ENCODE results near the gene CDKN2AIP.

DNA sequence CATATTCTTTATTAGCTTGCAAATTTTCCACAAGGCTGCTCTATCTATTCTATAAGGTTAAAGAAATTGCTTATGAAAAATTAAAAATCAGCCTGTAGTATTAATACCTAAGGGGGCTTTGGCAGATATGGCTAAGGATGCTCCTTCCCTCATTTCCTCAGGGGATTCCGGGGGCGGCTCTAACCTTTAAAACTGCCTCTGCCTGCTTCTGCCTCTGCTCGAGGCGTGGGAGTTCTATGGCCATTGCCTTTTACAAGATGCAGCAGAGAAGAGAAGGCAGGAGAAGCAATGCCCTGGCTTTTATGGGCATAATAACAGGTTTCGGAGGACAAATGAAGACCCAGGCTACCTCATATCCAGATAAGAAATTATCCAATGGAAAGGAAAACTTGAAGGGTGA is 8.6 kb upstream of the CDKN2AIP start:
- TF ChIP-seq, protein P1, sequence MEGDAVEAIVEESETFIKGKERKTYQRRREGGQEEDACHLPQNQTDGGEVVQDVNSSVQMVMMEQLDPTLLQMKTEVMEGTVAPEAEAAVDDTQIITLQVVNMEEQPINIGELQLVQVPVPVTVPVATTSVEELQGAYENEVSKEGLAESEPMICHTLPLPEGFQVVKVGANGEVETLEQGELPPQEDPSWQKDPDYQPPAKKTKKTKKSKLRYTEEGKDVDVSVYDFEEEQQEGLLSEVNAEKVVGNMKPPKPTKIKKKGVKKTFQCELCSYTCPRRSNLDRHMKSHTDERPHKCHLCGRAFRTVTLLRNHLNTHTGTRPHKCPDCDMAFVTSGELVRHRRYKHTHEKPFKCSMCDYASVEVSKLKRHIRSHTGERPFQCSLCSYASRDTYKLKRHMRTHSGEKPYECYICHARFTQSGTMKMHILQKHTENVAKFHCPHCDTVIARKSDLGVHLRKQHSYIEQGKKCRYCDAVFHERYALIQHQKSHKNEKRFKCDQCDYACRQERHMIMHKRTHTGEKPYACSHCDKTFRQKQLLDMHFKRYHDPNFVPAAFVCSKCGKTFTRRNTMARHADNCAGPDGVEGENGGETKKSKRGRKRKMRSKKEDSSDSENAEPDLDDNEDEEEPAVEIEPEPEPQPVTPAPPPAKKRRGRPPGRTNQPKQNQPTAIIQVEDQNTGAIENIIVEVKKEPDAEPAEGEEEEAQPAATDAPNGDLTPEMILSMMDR (IDR thresholded peaks at IDR 0.05; ENCODE audit: low read length), result no peak
- TF ChIP-seq EZH2 (IDR thresholded peaks at IDR 0.05; ENCODE audit: borderline replicate concordance, low read length), result no peak

Data from OCI-LY1 (cell line).